ENCODE measurements around the gene RELT. TPM values are rescaled to one million over a fixed set of nuclear protein-coding genes. Genes with fewer than 3 reads are reported as not detected.

Gene RELT
- total RNA-seq, 1 experiment from 2014 or later = 13.8 TPM

- TF ChIP-seq CTCF (IDR thresholded peaks at IDR 0.05 in 2 of 3, conservative IDR thresholded peaks at IDR 0.05 in 1 of 3; ENCODE audit: borderline replicate concordance in 1 of 3, insufficient read depth in 1 of 3, low read depth in 2 of 3, low read length in 2 of 3) = no peak
These were observed 53.0 kb downstream of the RELT start (continued) for GRCh38 chr11:73429121-73429750.

- RAD21 ChIA-PET (ENCODE audit: low non-redundant PET in 1 of 2, low total read pairs in 2 of 2, uncharacterized antibody in 2 of 2, unreplicated experiment in 2 of 2) = no interaction called here
- no peak overlapping the region for H3K4me2 ChIP-seq (ENCODE audit: low read length)
- H3K4me1 ChIP-seq (ENCODE audit: control insufficient read depth in 1 of 2, insufficient read depth in 2 of 2, low read length in 2 of 2) = no peaks in the 10 kb centered on the region
- no peak overlapping the region for H3K27ac ChIP-seq (ENCODE audit: low read depth, low read length)
- no peak overlapping the region for H3K9ac ChIP-seq (ENCODE audit: low read length)
- CTCF ChIA-PET = interaction anchor here (1.0 kb wide), 1 partner anchor 79 kb away, joined by 4 read pairs; no protein-coding TSS in a partner anchor
- POLR2A ChIA-PET = no interaction called here
- H3K9me2 ChIP-seq (ENCODE audit: insufficient read depth) = no peaks in the 10 kb centered on the region
- no peak overlapping the region for H3K4me3 ChIP-seq (replicated peaks in 1 of 2; ENCODE audit: low read depth in 1 of 2, low read length in 2 of 2)
- no peak for TF ChIP-seq ZBTB33 (IDR thresholded peaks at IDR 0.05; ENCODE audit: extremely low read depth, insufficient replicate concordance, low read length)
- TF ChIP-seq POLR2AphosphoS5 (IDR thresholded peaks at IDR 0.05; ENCODE audit: low read depth, low read length) = no peak
- no peak for TF ChIP-seq SRF (IDR thresholded peaks at IDR 0.05; ENCODE audit: low read depth)
- no peak for TF ChIP-seq FOSL1 (IDR thresholded peaks at IDR 0.05; ENCODE audit: low read depth)
- no peak for TF ChIP-seq MAX (IDR thresholded peaks at IDR 0.05)
- ATAC-seq = no peak
- H3K79me2 ChIP-seq (ENCODE audit: insufficient read depth, low read length) = no peaks in the 10 kb centered on the region
- H3K9me3 ChIP-seq (ENCODE audit: control insufficient read depth in 1 of 2, insufficient read depth in 1 of 2, low read depth in 1 of 2, low read length in 2 of 2) = no peaks in the 10 kb centered on the region
- intact Hi-C loops (cut with micrococcal nuclease) = no loop called here
- H4K20me1 ChIP-seq (ENCODE audit: insufficient read depth) = no peaks in the 10 kb centered on the region
- BruUV-seq (replicated peaks) = no TSS peak
- no peak for DNase-seq (ENCODE audit: low read depth, low spot score)
- no peaks in the 10 kb centered on the region for H3K27me3 ChIP-seq (ENCODE audit: insufficient read depth, low read length)
- no peaks in the 10 kb centered on the region for H3K36me3 ChIP-seq (ENCODE audit: control insufficient read depth in 1 of 2, insufficient read depth in 2 of 2, low read length in 2 of 2)
- no peak overlapping the region for H2AFZ ChIP-seq (ENCODE audit: low read depth, low read length, poor library complexity, severe bottlenecking)
These were observed 54.1 kb downstream of the RELT start for GRCh38 chr11:73430326-73430725.
